22Rv1 (cell line): ENCODE data around the gene ZSCAN5A.
"Not testable (repeated sequence)": the region's sequence is repeated elsewhere in the genome, so short reads cannot be mapped to it uniquely, and the experiment has no call there.

Experiments used
- ZFX ChIP-seq: fragments of 450-650 bp; IDR thresholded peaks from 2 replicates; pipeline ENCODE4 v1.6.1; 2017; ENCODE audit warnings: antibody characterized with exemption, borderline replicate concordance
- TF ChIP-seq, protein P1 (sequence below): fragments of 450-650 bp; IDR thresholded peaks from 2 replicates; pipeline ENCODE4 v1.5.1; 2017; ENCODE audit warnings: mild to moderate bottlenecking

DNA sequence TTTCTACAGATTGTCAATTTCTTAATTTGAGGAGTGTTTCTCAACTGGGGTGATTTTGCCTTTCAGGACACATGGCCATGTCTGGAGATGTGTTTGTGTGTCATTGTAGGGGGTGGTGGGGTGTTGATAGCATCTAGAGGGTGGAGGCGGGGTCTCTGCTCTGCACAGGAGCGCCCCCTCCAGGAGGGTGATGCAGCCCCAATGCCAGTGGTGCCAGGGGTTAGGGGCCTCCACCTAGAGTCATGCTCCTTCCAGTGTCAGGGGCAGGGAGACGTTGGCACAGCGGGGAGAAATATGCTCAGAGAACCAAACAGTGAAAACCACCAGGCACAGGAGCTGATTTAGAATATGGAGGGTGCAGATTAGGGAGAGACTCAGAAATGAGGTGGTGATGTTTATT is 68.9 kb downstream of the ZSCAN5A start:
- TF ChIP-seq, protein P1, sequence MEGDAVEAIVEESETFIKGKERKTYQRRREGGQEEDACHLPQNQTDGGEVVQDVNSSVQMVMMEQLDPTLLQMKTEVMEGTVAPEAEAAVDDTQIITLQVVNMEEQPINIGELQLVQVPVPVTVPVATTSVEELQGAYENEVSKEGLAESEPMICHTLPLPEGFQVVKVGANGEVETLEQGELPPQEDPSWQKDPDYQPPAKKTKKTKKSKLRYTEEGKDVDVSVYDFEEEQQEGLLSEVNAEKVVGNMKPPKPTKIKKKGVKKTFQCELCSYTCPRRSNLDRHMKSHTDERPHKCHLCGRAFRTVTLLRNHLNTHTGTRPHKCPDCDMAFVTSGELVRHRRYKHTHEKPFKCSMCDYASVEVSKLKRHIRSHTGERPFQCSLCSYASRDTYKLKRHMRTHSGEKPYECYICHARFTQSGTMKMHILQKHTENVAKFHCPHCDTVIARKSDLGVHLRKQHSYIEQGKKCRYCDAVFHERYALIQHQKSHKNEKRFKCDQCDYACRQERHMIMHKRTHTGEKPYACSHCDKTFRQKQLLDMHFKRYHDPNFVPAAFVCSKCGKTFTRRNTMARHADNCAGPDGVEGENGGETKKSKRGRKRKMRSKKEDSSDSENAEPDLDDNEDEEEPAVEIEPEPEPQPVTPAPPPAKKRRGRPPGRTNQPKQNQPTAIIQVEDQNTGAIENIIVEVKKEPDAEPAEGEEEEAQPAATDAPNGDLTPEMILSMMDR, result not testable (repeated sequence)
- TF ChIP-seq ZFX, result not testable (repeated sequence)
